ENCODE results near the gene ANK2. TPM values are rescaled to one million over a fixed set of nuclear protein-coding genes. Genes with fewer than 3 reads are reported as not detected.

The ANK2 gene
- total and polyA plus RNA-seq, 2 donors from 2014 or later, result 21.1 to 125 TPM

- DNase-seq (no peak), FAIRE-seq (no peak)
- no peak overlapping the region for H3K9ac ChIP-seq (ENCODE audit: low read length in 3 of 3)
- H3K27ac ChIP-seq (ENCODE audit: low read depth in 2 of 2, low read length in 2 of 2), result no peak overlapping the region
- H3K36me3 ChIP-seq (ENCODE audit: control insufficient read depth in 2 of 3, insufficient read depth in 3 of 3, low read length in 3 of 3), result peaks cover 3 to 28% (median 15%) of the 10 kb centered on the region in 3 donors
- H3K4me1 ChIP-seq (ENCODE audit: control insufficient read depth in 2 of 3, insufficient read depth in 2 of 3, low read depth in 1 of 3, low read length in 3 of 3), result no peaks in the 10 kb centered on the region
- intact Hi-C loops (cut with DNase I), result no loop called here
- no peak for TF ChIP-seq CTCF (IDR thresholded peaks at IDR 0.05; ENCODE audit: borderline replicate concordance, extremely low read depth, insufficient read depth)
- no peaks in the 10 kb centered on the region for H3K27me3 ChIP-seq (ENCODE audit: control insufficient read depth, insufficient read depth, low read length)
- H3K4me3 ChIP-seq (ENCODE audit: low read length in 3 of 3), result no peak overlapping the region
- H3K9me3 ChIP-seq (ENCODE audit: control insufficient read depth in 2 of 3, insufficient read depth in 1 of 3, low read length in 3 of 3), result no peaks in the 10 kb centered on the region
Observed at GRCh38 chr4:113368056-113368455, 318.6 kb downstream of the ANK2 start.

- Histone ChIP-seq H3K4me3 (ENCODE audit: low read length in 3 of 3) (no peak overlapping the region), H3K9me3 (ENCODE audit: control insufficient read depth in 2 of 3, insufficient read depth in 1 of 3, low read length in 3 of 3) (no peaks in the 10 kb centered on the region), H3K27ac (ENCODE audit: low read depth in 2 of 2, low read length in 2 of 2) (no peak overlapping the region), H3K36me3 (ENCODE audit: control insufficient read depth in 2 of 3, insufficient read depth in 3 of 3, low read length in 3 of 3) (peaks cover 3 to 18% (median 6%) of the 10 kb centered on the region in 3 donors), H3K27me3 (ENCODE audit: control insufficient read depth, insufficient read depth, low read length) (no peaks in the 10 kb centered on the region), H3K4me1 (ENCODE audit: control insufficient read depth in 2 of 3, insufficient read depth in 2 of 3, low read depth in 1 of 3, low read length in 3 of 3) (no peaks in the 10 kb centered on the region), H3K9ac (ENCODE audit: low read length in 3 of 3) (no peak overlapping the region)
- FAIRE-seq (no peak), DNase-seq (no peak)
- no peak for TF ChIP-seq CTCF (IDR thresholded peaks at IDR 0.05; ENCODE audit: borderline replicate concordance, extremely low read depth, insufficient read depth)
- intact Hi-C loops (cut with DNase I), result no loop called here
Observed at GRCh38 chr4:113371111-113371510, 321.7 kb downstream of the ANK2 start.

GRCh38 chr4:113375964-113376666 lies 326.7 kb downstream of the ANK2 start:
- intact Hi-C loops (cut with DNase I), result no loop called here
- FAIRE-seq, result no peak
- Histone ChIP-seq H3K36me3 (ENCODE audit: control insufficient read depth in 2 of 3, insufficient read depth in 3 of 3, low read length in 3 of 3) (peaks cover 0 to 9% (median 0%) of the 10 kb centered on the region in 3 donors), H3K4me1 (ENCODE audit: control insufficient read depth in 2 of 3, insufficient read depth in 2 of 3, low read depth in 1 of 3, low read length in 3 of 3) (no peaks in the 10 kb centered on the region), H3K27me3 (ENCODE audit: control insufficient read depth, insufficient read depth, low read length) (no peaks in the 10 kb centered on the region), H3K4me3 (ENCODE audit: low read length in 3 of 3) (no peak overlapping the region), H3K9me3 (ENCODE audit: control insufficient read depth in 2 of 3, insufficient read depth in 1 of 3, low read length in 3 of 3) (no peaks in the 10 kb centered on the region), H3K9ac (ENCODE audit: low read length in 3 of 3) (no peak overlapping the region), H3K27ac (ENCODE audit: low read depth in 2 of 2, low read length in 2 of 2) (no peak overlapping the region)
- no peak for DNase-seq
- TF ChIP-seq CTCF (IDR thresholded peaks at IDR 0.05; ENCODE audit: borderline replicate concordance, extremely low read depth, insufficient read depth), result no peak
